Lower lobe of right lung (tissue), 2 donors: ENCODE data around the gene RAB31. TPM values are rescaled to one million over a fixed set of nuclear protein-coding genes. Genes with fewer than 3 reads are reported as not detected.

Experiments
- ATAC-seq, 2 donors: fragments of 200-7000 bp; cut with Tn5 transposase; one replicate each; pipeline ENCODE4 v1.9.1; 2020 to 2022; ENCODE audit warnings: mild to moderate bottlenecking in 2 of 2, moderate library complexity in 2 of 2
- DNase-seq: peaks from one replicate; pipeline ENCODE4 v3.0.0-alpha.2; 2020
- H3K27ac ChIP-seq: fragments of 200-600 bp; one replicate; pipeline ENCODE4 v1.8.0; 2022
- H3K27me3 ChIP-seq: fragments of 200-600 bp; one replicate; pipeline ENCODE4 v1.8.0; 2022; ENCODE audit warnings: low read depth
- H3K36me3 ChIP-seq: fragments of 200-600 bp; one replicate; pipeline ENCODE4 v1.8.0; 2022; ENCODE audit warnings: mild to moderate bottlenecking
- H3K4me1 ChIP-seq: fragments of 200-600 bp; one replicate; pipeline ENCODE4 v1.8.0; 2022
- H3K4me3 ChIP-seq: fragments of 200-600 bp; one replicate; pipeline ENCODE4 v1.8.0; 2022; ENCODE audit warnings: mild to moderate bottlenecking
- H3K9me3 ChIP-seq: fragments of 200-600 bp; one replicate; pipeline ENCODE4 v1.8.0; 2022
- intact Hi-C: fragments of 100-400 bp; cut with DNase I; formaldehyde crosslinking; loops from one replicate; pipeline ENCODE4 v1.11.0; 2022
- total RNA-seq: library from RNA; stranded (reverse); fragmentation: NEBNext Ultra II Directional; extraction: Animal tissue kit (Norgen Biotek cat#: 25700); gene quantifications from one replicate; pipeline ENCODE4 v1.2.1, GENCODE V29; 2021
- TF ChIP-seq, protein P1 (sequence below): fragments of 200-600 bp; IDR thresholded peaks from one replicate; pipeline ENCODE4 v1.8.0; 2022; ENCODE audit warnings: antibody characterized with exemption, mild to moderate bottlenecking
- donor health status: DM: no; HTN: yes; CAD: no; lungs with severe emphysema.

RAB31 gene
- total RNA-seq, 1 donor from 2014 or later = 110 TPM

DNA sequence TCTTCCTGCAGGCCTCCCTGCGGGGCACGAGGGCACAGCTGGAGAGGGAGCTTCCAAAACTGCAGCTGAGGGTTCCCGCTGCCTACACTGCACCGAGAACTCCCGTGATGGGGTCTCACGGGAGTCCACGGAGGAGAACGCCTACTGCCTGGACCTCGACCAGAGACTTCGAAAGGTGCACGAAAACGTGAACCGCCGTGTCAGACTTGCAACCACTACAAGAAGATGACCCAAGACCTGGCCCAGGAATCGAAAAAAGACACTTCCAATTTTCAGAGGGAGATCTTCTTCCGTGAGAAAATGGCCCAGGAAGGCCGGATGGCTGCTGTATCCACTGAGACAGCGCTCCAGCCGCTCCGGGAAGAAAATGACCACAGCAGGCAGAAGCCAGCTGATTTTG, 124.8 kb downstream of the RAB31 start:
- H3K36me3 ChIP-seq = peaks cover 10% of the 10 kb centered on the region
- H3K27me3 ChIP-seq = no peaks in the 10 kb centered on the region
- no peak overlapping the region for H3K27ac ChIP-seq
- TF ChIP-seq, protein P1, sequence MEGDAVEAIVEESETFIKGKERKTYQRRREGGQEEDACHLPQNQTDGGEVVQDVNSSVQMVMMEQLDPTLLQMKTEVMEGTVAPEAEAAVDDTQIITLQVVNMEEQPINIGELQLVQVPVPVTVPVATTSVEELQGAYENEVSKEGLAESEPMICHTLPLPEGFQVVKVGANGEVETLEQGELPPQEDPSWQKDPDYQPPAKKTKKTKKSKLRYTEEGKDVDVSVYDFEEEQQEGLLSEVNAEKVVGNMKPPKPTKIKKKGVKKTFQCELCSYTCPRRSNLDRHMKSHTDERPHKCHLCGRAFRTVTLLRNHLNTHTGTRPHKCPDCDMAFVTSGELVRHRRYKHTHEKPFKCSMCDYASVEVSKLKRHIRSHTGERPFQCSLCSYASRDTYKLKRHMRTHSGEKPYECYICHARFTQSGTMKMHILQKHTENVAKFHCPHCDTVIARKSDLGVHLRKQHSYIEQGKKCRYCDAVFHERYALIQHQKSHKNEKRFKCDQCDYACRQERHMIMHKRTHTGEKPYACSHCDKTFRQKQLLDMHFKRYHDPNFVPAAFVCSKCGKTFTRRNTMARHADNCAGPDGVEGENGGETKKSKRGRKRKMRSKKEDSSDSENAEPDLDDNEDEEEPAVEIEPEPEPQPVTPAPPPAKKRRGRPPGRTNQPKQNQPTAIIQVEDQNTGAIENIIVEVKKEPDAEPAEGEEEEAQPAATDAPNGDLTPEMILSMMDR = no peak
- no peak for ATAC-seq
- no peak overlapping the region for H3K4me3 ChIP-seq
- peaks cover 19% of the 10 kb centered on the region for H3K4me1 ChIP-seq
- DNase-seq = no peak
- H3K9me3 ChIP-seq = no peaks in the 10 kb centered on the region
- intact Hi-C loops = no loop called here

DNA sequence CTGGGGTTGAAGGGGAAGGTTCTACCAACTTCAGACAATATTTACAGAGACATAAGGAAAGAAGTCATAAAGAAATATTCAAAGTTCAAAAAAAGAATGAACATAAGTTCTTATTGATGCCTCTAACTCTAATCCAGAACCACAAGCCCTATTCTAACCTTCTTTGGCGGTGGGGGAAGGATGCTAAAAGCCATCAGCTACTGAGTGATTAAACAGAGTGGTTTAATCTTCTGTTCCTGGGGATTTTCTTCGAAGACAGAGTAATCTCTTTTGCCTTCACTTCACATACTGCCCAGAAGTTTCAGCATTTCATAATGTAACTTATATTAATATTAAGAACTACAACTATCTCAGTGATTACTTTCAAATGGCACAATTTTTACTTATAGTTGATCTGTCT, 126.5 kb downstream of the RAB31 start:
- no peak for DNase-seq
- intact Hi-C loops = no loop called here
- no peak for ATAC-seq
- TF ChIP-seq, protein P1 = no peak
- no peaks in the 10 kb centered on the region for H3K27me3 ChIP-seq
- peaks cover 10% of the 10 kb centered on the region for H3K36me3 ChIP-seq
- H3K9me3 ChIP-seq = no peaks in the 10 kb centered on the region
- H3K4me3 ChIP-seq = no peak overlapping the region
- H3K27ac ChIP-seq = peak overlapping the region; percentile 77
- peaks cover 9% of the 10 kb centered on the region for H3K4me1 ChIP-seq

DNA sequence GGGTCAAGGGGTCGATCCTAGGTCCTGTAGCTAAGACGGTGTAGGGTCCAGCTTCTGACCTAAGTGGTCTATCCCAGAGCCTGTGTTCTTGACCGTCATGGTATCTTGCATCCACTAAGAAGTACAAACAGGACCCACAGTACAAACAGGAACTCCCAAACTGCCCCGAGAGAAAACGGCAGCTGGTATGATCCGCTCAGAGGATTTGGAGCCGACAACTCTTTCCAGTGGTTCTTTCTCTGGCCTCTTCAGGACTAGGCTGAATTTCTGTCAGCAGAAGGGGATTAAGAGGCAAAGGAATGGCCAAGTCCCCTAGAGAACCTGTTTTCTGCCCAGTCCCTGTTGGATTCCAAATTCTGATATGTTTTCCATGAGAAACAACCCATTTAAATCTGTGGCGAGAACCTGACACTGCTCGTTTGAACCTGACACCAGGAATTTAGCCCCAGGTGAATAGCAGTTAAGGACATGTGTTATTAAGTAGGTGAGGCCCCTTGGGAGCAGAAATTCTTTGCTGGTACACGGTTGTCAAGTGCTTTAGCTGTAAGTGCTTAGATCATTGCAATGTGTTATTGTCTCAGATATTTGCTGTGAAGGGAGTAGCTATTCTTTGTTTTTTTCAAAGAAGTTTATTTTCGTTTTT, 127.1 kb downstream of the RAB31 start:
- TF ChIP-seq, protein P1 = no peak
- Histone ChIP-seq H3K9me3 (no peaks in the 10 kb centered on the region), H3K27ac (peak overlapping the region; percentile 77), H3K4me1 (peaks cover 9% of the 10 kb centered on the region), H3K36me3 (peaks cover 10% of the 10 kb centered on the region), H3K4me3 (no peak overlapping the region), H3K27me3 (no peaks in the 10 kb centered on the region)
- ATAC-seq (peak; percentile 66 to 69), DNase-seq (no peak)
- intact Hi-C loops = no loop called here

DNA sequence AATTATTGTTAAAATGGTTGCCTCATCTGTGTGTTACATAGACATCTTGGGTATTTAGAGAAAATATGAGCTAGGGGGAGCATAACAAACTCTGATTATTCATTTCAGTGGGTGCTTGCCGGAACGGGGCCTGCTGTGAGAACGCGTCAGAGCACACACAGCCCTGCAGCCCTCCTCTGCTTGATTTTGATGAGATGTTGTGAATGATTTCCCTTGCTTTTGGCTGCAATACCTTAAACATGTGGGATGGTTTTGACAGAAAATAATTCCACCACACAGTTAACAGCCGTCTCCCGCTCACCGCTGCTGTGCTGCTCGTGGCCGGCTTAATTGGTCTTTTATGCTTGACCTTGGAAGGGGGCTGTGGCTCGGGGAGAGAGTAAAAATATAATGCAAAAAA, 127.7 kb downstream of the RAB31 start:
- H3K9me3 ChIP-seq = no peaks in the 10 kb centered on the region
- H3K27me3 ChIP-seq = no peaks in the 10 kb centered on the region
- ATAC-seq (no peak), DNase-seq (no peak)
- intact Hi-C loops = no loop called here
- peak overlapping the region; percentile 77 for H3K27ac ChIP-seq
- peaks cover 9% of the 10 kb centered on the region for H3K4me1 ChIP-seq
- H3K36me3 ChIP-seq = peaks cover 10% of the 10 kb centered on the region
- TF ChIP-seq, protein P1 = no peak
- no peak overlapping the region for H3K4me3 ChIP-seq

DNA sequence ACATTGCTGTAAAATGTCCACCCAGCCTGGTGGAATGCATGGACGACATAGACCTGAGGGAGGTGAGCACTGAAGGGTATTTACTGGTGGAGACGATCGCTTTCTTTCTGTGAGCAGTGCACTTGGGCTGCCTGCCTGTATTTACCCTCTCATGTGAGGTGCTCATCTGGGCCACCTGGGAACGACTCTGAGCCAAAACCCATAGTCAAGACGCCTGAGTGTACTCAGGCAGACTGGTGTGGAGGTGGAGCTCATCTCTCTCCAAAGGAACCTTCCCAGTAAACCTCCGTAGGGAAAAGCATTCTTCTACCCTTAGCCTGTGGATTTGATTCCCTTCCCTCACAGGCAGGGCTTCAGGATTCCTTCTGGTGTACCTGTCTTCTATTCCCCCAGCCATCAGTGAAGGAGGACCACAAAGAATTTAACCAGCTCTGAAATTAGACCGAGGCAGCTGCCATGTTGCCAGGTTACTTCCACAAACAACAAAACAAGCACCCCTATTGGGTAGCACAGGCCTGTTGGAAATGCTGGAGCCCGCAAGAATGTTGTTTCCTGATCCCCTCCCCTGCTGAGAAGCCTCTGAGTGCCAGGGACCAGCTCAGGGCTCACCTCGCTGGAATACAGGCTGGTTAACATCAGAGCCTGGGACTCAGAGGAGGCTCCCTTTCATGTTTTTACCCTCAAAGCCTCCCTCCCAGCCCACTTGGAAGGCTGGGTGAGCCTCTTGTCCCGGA, 130.2 kb downstream of the RAB31 start:
- ATAC-seq (peak; percentile 91 to 93), DNase-seq (peak; percentile 76)
- H3K27ac ChIP-seq = peak overlapping the region; percentile 79
- H3K27me3 ChIP-seq = no peaks in the 10 kb centered on the region
- intact Hi-C loops = no loop called here
- no peak overlapping the region for H3K4me3 ChIP-seq
- no peaks in the 10 kb centered on the region for H3K36me3 ChIP-seq
- TF ChIP-seq, protein P1 = no peak
- no peaks in the 10 kb centered on the region for H3K9me3 ChIP-seq
- peaks cover 15% of the 10 kb centered on the region for H3K4me1 ChIP-seq
